Measurements from ENCODE around the gene MAGI2.

GRCh38 chr7:78127009-78127408, 1326.5 kb downstream of the MAGI2 start:
- TF ChIP-seq CREB1 (IDR thresholded peaks at IDR 0.05) (no peak), CREB1 (CRISPR knock-in tag; IDR thresholded peaks at IDR 0.05) (no peak), ZKSCAN1 (IDR thresholded peaks at IDR 0.05; ENCODE audit: low read length) (no peak), POLR2AphosphoS5 (IDR thresholded peaks at IDR 0.05; ENCODE audit: low read depth, low read length) (no peak), NCOA5 (CRISPR knock-in tag; IDR thresholded peaks at IDR 0.05) (no peak), CTCF (CRISPR knock-in tag; IDR thresholded peaks at IDR 0.05) (no peak), PRDM10 (CRISPR knock-in tag; IDR thresholded peaks at IDR 0.05; ENCODE audit: low read depth) (no peak), POLR2A (IDR thresholded peaks at IDR 0.05; ENCODE audit: insufficient read depth in 1 of 2, low read depth in 2 of 2, low read length in 2 of 2) (no peak)
